AG04450 (cell line): ENCODE results near the gene CATSPER3. TPM values are rescaled to one million over a fixed set of nuclear protein-coding genes. Genes with fewer than 3 reads are reported as not detected.

Experiments
- CTCF ChIA-PET: fragments of 300-600, 350-600 bp; formaldehyde crosslinking; extraction: SDS; loops from one replicate; lab custom pipeline; 2022; ENCODE audit warnings: antibody characterized with exemption, inconsistent platforms; lab: Charles Lee
- POLR2A ChIA-PET: fragments of 350-600 bp; formaldehyde crosslinking; extraction: SDS; loops from one replicate; lab custom pipeline; 2021; ENCODE audit warnings: antibody characterized with exemption, inconsistent platforms; lab: Yijun Ruan, JAX
- DNase-seq: peaks from one replicate; pipeline ENCODE4 v3.0.0-alpha.2; 2011; ENCODE audit warnings: low read depth, low spot score
- H3K27ac ChIP-seq: one replicate; pipeline ENCODE4 v1.5.1; 2012; ENCODE audit warnings: low read depth, low read length, control low read depth
- H3K27me3 ChIP-seq: one replicate; pipeline ENCODE4 v1.6.0; 2012; ENCODE audit warnings: low read length; ENCODE audit not compliant: control insufficient read depth, insufficient read depth
- H3K4me3 ChIP-seq: 2 replicates; pipeline ENCODE4 v1.5.1; 2011; ENCODE audit warnings: mild to moderate bottlenecking, low read depth, low read length, control low read depth
- H3K9me3 ChIP-seq: 2 replicates; pipeline ENCODE4 v1.5.1; 2012; ENCODE audit warnings: low read length; ENCODE audit not compliant: control insufficient read depth, insufficient read depth
- CTCF ChIP-seq: IDR thresholded peaks from 2 replicates; pipeline ENCODE4 v1.5.1; 2011; ENCODE audit warnings: low read depth, low read length, control low read depth, inconsistent platforms
- polyA plus RNA-seq: library from polyadenylated mRNA; depleted of rRNA; stranded (reverse); fragments of >200 nt; gene quantifications from 2 replicates; pipeline ENCODE4 v1.2.3, GENCODE V29; 2011

The CATSPER3 gene
- polyA plus RNA-seq, 1 experiment, result 0.22 TPM

GRCh38 chr5:135009736-135010501, 42.2 kb downstream of the CATSPER3 start:
- H3K9me3 ChIP-seq, result no peaks in the 10 kb centered on the region; the same call in 1 of the 2 replicates
- no peak overlapping the region for H3K27ac ChIP-seq
- POLR2A ChIA-PET, result no interaction called here
- no peak overlapping the region for H3K4me3 ChIP-seq
- no peaks in the 10 kb centered on the region for H3K27me3 ChIP-seq
- CTCF ChIA-PET, result interaction anchor here (1.7 kb wide), 1 partner anchor 182 kb away, joined by 4 read pairs; no protein-coding TSS in a partner anchor
- no peak for TF ChIP-seq CTCF
- DNase-seq, result no peak

- H3K27me3 ChIP-seq, result no peaks in the 10 kb centered on the region
- DNase-seq, result no peak
- ChIA-PET CTCF (interaction anchor here (0.6 to 1.7 kb wide), 3 partner anchors 16 to 194 kb away, joined by 3 to 4 read pairs (median 3); no protein-coding TSS in a partner anchor), POLR2A (no interaction called here)
- TF ChIP-seq CTCF, result peak; percentile 43
- H3K27ac ChIP-seq, result peak overlapping the region; percentile 31
- no peak overlapping the region for H3K4me3 ChIP-seq
- H3K9me3 ChIP-seq, result no peaks in the 10 kb centered on the region
These were observed 43.0 kb downstream of the CATSPER3 start for GRCh38 chr5:135010502-135011354.

- TF ChIP-seq CTCF, result no peak
- ChIA-PET POLR2A (no interaction called here), CTCF (interaction anchor here (0.6 to 1.7 kb wide), 3 partner anchors 15 to 194 kb away, joined by 3 to 4 read pairs (median 3); no protein-coding TSS in a partner anchor)
- H3K4me3 ChIP-seq, result no peak overlapping the region
- no peak overlapping the region for H3K27ac ChIP-seq
- no peaks in the 10 kb centered on the region for H3K27me3 ChIP-seq
- no peaks in the 10 kb centered on the region for H3K9me3 ChIP-seq
- DNase-seq, result no peak
These were observed 43.8 kb downstream of the CATSPER3 start for GRCh38 chr5:135011355-135012032.

GRCh38 chr5:135012033-135012588, 44.4 kb downstream of the CATSPER3 start:
- Histone ChIP-seq H3K27me3 (no peaks in the 10 kb centered on the region), H3K4me3 (no peak overlapping the region), H3K27ac (no peak overlapping the region), H3K9me3 (no peaks in the 10 kb centered on the region)
- TF ChIP-seq CTCF, result no peak
- ChIA-PET CTCF (interaction anchor here (1.0 to 1.7 kb wide), 2 partner anchors 14 to 179 kb away, joined by 3 to 4 read pairs; no protein-coding TSS in a partner anchor), POLR2A (no interaction called here)
- DNase-seq, result no peak
